ENCODE data around the gene NFKBIL1. TPM values are rescaled to one million over a fixed set of nuclear protein-coding genes. Genes with fewer than 3 reads are reported as not detected.

NFKBIL1 gene
- total RNA-seq, 3 donors from 2014 or later, result 22.3 to 34.7 (median 26.5) TPM

DNA sequence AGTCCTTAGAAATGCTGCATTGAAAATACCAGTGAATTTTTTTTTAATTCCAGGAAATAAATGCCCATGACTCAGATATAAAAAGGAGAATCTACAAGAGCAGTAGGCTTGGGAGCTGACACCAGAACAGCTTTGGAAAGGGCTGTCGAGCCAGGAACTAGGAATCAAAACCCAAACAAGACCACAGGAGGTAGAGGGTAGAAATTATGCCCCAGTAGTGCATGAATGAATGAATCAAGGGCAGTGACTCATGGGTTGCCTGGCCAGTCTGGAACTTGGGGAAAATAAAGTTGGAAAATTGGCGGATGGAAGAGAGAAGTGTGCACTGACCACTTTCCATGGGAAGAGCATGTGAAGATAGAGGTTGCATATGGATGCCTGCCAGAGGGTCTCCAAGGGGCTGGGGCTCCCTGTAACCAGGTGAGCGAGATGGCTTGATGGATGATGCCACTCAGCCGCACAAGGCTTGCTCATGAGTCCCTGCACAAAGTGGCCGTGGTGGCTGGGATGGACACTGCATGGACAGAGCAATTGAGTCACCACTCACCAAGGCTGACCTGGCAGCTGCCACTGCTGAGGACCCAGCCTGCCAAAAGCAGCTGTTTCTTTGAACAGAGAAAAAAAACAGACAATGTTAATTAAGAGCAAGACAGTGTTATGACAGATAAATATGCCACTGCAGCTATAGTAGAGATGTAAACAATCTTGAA, 33.8 kb upstream of the NFKBIL1 start:
- TF ChIP-seq, protein P1, sequence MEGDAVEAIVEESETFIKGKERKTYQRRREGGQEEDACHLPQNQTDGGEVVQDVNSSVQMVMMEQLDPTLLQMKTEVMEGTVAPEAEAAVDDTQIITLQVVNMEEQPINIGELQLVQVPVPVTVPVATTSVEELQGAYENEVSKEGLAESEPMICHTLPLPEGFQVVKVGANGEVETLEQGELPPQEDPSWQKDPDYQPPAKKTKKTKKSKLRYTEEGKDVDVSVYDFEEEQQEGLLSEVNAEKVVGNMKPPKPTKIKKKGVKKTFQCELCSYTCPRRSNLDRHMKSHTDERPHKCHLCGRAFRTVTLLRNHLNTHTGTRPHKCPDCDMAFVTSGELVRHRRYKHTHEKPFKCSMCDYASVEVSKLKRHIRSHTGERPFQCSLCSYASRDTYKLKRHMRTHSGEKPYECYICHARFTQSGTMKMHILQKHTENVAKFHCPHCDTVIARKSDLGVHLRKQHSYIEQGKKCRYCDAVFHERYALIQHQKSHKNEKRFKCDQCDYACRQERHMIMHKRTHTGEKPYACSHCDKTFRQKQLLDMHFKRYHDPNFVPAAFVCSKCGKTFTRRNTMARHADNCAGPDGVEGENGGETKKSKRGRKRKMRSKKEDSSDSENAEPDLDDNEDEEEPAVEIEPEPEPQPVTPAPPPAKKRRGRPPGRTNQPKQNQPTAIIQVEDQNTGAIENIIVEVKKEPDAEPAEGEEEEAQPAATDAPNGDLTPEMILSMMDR (IDR thresholded peaks at IDR 0.05), result no peak
- no peak for TF ChIP-seq POLR2AphosphoS5 (IDR thresholded peaks at IDR 0.05)
- TF ChIP-seq POLR2A (IDR thresholded peaks at IDR 0.05), result no peak
- intact Hi-C loops (cut with DNase I; ENCODE audit: low total_unique reads), result no loop called here

DNA sequence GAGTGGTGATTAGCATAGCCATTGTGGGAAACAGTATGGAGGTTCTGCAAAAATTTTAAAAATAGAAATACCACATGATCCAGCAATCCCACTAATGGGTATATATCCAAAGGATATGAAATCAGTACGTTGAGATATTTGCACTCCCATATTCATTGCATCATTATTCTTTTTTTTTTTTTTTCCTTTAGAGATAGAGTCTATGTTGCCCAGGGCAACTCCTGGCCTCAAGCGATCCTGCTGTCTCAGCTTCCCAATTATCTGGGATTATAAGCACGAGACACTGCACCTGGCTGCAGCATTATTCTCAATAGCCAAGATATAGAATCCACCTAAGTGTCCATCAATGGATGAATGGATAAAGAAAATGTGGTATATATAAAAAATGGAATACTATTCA, 25.6 kb upstream of the NFKBIL1 start:
- H3K36me3 ChIP-seq, result no peaks in the 10 kb centered on the region

More for the DNA sequence above, 33.8 kb upstream of the NFKBIL1 start:
- Histone ChIP-seq H3K4me1 (no peaks in the 10 kb centered on the region), H3K36me3 (no peaks in the 10 kb centered on the region), H3K27ac (no peak overlapping the region), H3K4me3 (no peak overlapping the region), H3K27me3 (no peaks in the 10 kb centered on the region), H3K9me3 (no peaks in the 10 kb centered on the region)
- DNase-seq (ENCODE audit: low spot score in 2 of 2), result no peak

DNA sequence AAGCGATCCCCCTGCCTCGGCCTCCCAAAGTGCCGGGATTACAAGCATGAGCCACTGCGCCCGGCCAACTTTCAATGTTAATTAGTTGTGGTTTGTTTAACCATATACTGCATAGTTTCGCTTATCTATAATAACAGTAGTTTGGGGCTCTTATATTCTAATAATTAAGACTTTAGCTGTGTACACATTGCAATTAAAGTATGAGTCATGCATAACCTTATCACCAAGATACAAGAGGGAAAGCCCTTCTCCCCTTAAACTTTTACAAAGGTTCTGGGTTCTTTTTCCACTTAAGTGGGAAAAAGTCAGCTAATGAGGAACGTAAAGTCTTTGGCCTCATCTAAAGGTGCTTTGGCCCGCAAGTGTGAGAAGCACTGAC, 21.9 kb upstream of the NFKBIL1 start:
- H3K27ac ChIP-seq, result no peak overlapping the region
- no peak for DNase-seq (ENCODE audit: low spot score in 2 of 2)
- intact Hi-C loops (cut with DNase I; ENCODE audit: low total_unique reads), result no loop called here
- no peaks in the 10 kb centered on the region for H3K4me1 ChIP-seq
- H3K36me3 ChIP-seq, result no peaks in the 10 kb centered on the region
- no peaks in the 10 kb centered on the region for H3K9me3 ChIP-seq
- no peak for TF ChIP-seq POLR2A (IDR thresholded peaks at IDR 0.05)
- TF ChIP-seq, protein P1 (IDR thresholded peaks at IDR 0.05), result no peak
- TF ChIP-seq POLR2AphosphoS5 (IDR thresholded peaks at IDR 0.05), result no peak
- no peaks in the 10 kb centered on the region for H3K27me3 ChIP-seq
- no peak overlapping the region for H3K4me3 ChIP-seq

More for the DNA sequence above, 25.6 kb upstream of the NFKBIL1 start:
- Histone ChIP-seq H3K4me1 (no peaks in the 10 kb centered on the region), H3K27me3 (no peaks in the 10 kb centered on the region), H3K27ac (no peak overlapping the region), H3K9me3 (no peaks in the 10 kb centered on the region), H3K4me3 (no peak overlapping the region)
- intact Hi-C loops (cut with DNase I; ENCODE audit: low total_unique reads), result no loop called here
- TF ChIP-seq POLR2A (IDR thresholded peaks at IDR 0.05) (no peak), POLR2AphosphoS5 (IDR thresholded peaks at IDR 0.05) (no peak)
- TF ChIP-seq, protein P1 (IDR thresholded peaks at IDR 0.05), result no peak
- no peak for DNase-seq (ENCODE audit: low spot score in 2 of 2)

DNA sequence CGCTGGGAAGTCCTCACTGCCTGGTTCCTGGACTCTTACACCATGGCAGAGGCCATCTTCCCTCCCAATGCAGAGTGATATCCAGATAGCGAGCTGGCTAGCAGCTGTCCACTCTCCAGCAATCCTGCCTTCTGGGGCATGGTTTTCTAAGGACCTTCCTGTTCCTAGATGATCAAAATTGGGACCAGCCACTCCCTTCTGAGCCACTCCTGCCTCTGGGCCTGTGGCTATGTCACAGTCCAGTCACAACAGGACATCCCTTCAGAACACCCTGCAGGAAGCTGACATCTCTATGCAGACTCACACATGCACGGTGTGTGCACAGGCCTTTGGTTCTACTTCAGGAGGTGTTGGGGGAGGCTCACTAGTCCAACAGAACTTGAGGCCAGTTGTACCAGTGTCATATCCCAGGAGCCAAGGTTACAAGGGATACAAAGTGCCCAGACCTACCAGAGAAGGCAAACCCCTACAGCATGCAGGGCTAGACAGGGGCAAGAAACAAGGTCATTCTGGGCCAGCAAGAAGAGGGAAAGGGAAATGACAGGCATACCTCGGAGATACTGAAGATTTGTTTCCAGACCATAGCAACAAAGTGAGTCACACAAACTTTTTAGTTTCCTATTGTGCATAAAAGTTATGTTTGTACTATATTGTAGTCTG, 21.3 kb upstream of the NFKBIL1 start:
- DNase-seq (ENCODE audit: low spot score in 2 of 2), result no peak
- no peaks in the 10 kb centered on the region for H3K9me3 ChIP-seq
- no peak overlapping the region for H3K27ac ChIP-seq
- intact Hi-C loops (cut with DNase I; ENCODE audit: low total_unique reads), result no loop called here
- no peaks in the 10 kb centered on the region for H3K4me1 ChIP-seq
- TF ChIP-seq POLR2A (IDR thresholded peaks at IDR 0.05) (no peak), POLR2AphosphoS5 (IDR thresholded peaks at IDR 0.05) (no peak)
- TF ChIP-seq, protein P1 (IDR thresholded peaks at IDR 0.05), result no peak
- H3K36me3 ChIP-seq, result no peaks in the 10 kb centered on the region
- H3K4me3 ChIP-seq, result no peak overlapping the region
- H3K27me3 ChIP-seq, result no peaks in the 10 kb centered on the region

DNA sequence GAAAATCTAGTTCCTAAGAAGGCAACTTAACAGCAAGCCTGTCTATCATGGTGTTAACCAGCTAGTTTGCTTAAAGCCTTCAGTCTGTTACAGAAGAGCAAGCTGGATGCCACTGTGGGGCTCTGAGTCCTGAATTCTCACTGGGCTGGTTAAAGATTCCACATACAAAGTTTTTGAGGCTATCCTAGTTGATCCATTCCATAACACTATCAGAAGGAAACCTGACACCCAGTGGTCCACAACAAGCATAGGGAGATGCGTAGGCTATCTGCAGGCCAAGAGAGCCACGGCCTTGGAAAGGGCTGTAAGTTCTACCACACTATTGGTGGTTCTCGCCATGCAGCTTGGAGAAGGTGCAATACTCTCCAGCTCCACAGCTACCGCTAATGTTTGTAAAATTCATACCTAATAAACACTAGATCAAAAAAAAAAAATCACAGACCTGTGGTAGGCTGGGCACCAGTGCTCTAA, 19.1 kb upstream of the NFKBIL1 start:
- no peaks in the 10 kb centered on the region for H3K36me3 ChIP-seq
- no peak overlapping the region for H3K27ac ChIP-seq
- TF ChIP-seq POLR2A (IDR thresholded peaks at IDR 0.05) (no peak), POLR2AphosphoS5 (IDR thresholded peaks at IDR 0.05) (no peak)
- TF ChIP-seq, protein P1 (IDR thresholded peaks at IDR 0.05), result no peak
- no peaks in the 10 kb centered on the region for H3K9me3 ChIP-seq
- no peaks in the 10 kb centered on the region for H3K4me1 ChIP-seq
- no peak overlapping the region for H3K4me3 ChIP-seq
- intact Hi-C loops (cut with DNase I; ENCODE audit: low total_unique reads), result no loop called here
- H3K27me3 ChIP-seq, result no peaks in the 10 kb centered on the region
- no peak for DNase-seq (ENCODE audit: low spot score in 2 of 2)

Measured in breast epithelium (tissue), 4 donors.